GM21717 (cell line): ENCODE measurements around the gene DHX57.
"Not testable (repeated sequence)": the region's sequence is repeated elsewhere in the genome, so short reads cannot be mapped to it uniquely, and the experiment has no call there.

Source experiments
- ATAC-seq: cut with Tn5 transposase; IDR thresholded peaks from one replicate; pipeline ENCODE4 v1.9.1; 2021; ENCODE audit warnings: mild to moderate bottlenecking, moderate library complexity; ENCODE audit not compliant: unreplicated experiment

DHX57 gene

DNA sequence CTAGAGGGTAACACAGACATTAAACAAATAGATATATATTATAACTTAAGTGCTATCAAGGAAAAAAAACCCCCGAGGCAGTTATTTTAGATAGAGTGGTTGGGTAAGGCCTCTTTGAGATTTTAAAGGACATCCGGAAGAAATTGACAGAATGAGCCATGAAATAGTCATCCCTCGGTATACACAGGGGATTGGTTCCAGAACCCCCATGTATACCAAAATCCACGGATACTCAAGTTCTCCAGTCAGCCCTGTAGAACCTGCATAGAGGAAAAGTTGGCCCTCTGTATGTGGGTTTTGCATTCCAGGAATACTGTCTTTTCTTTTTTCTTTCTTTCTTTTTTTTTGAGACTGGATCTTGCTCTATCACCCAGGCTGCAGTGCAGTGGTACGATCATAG lies 2.0 kb downstream of the DHX57 start:
- no peak for ATAC-seq

GRCh38 chr2:38871432-38871831 lies 4.3 kb downstream of the DHX57 start:
- ATAC-seq, result no peak

DNA sequence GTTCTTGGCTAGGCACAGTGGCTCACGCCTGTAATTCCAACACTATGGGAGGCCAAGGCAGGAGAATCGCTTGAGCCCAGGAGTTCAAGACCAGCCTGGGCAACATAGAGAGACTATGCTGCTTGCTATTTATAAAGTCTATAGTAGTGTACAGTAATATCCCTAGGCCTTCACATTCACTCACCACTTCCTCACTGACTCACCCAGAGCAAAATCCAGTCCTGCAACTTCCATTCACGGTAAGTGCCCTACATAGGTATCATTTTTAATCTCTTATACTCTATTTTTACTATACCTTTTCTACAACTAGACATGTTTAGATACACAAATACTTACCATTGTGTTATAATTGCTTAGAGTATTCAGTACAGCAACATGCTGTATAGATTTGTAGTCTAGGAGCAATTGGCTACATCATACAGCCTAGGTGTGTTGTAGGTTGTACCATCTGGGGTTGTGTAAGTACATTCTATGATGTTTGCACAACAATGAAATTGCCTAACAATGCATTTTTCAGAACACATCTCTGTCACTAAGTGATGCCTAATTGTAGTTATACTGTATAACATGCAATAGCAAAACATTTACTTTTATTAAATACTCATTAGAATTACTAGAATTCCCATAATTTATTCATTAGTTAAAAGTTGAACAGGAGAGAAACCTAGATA lies 8.8 kb downstream of the DHX57 start:
- ATAC-seq, result no peak

GRCh38 chr2:38863061-38863695 lies 12.6 kb downstream of the DHX57 start:
- ATAC-seq, result peak; percentile 66

GRCh38 chr2:38862476-38862875 lies 13.3 kb downstream of the DHX57 start:
- no peak for ATAC-seq

DNA sequence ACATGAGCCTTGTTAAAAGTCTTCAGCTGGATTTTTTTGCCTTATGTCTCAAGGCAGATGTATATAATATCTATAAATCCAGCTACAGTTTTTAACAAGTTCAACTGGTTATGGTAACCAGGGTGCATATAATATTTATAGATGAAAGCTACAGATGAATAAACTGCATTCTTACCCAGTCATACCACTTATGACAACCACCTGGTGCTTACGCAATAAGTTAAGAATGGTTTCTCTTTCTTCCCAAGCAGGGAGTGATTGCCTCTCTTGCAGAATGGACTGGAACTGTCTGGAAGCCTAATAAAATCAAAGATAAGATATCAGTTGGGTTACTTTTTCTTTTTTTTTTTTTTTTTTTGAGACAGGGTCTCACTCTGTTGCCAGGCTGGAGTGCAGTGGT lies 19.6 kb downstream of the DHX57 start:
- ATAC-seq, result no peak

- peak; percentile 92 for ATAC-seq
These were observed 25.7 kb downstream of the DHX57 start for GRCh38 chr2:38850045-38850444.

DNA sequence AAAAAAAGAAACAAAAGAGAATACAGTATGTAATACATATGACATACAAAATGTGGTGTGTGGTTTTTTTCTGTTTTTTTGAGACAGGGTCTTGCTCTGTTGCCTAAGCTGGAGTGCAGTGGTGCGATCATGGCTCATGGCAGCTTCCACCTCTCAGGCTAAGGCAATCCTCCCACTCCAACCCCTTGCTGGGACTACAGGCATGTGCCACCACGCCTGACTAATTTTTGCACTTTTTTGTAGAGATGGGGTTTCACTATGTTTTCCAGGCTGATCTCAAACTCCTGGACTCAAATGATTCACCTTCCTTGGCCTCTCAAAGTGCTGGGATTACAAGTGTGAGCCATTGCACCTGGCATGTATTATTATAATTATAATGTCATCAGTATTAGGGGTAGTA lies 38.9 kb downstream of the DHX57 start:
- ATAC-seq, result peak; percentile 31

GRCh38 chr2:38835990-38836389 lies 39.7 kb downstream of the DHX57 start:
- ATAC-seq, result peak; percentile 95

- no peak for ATAC-seq
These were observed 40.6 kb downstream of the DHX57 start for GRCh38 chr2:38835015-38835601.

- ATAC-seq, result no peak
These were observed 45.1 kb downstream of the DHX57 start for GRCh38 chr2:38830526-38831159.

DNA sequence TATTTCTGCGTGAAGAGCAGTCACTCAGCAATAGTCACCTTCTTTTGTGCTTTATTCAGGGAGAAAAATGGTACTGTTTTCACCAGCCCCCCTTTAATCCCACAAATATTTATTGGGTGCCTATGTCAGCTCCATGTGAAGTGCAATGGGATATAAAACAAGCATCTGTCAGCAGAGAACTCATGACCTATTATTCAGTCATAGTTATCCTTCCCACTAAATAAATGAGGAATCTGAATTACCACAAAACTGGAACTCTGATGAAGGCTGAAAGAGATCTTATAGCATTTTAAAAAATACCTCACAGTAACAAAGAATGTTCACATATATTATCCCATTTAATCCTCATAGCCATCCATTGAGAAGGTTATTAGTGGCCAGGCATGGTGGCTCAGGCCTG lies 45.8 kb downstream of the DHX57 start:
- ATAC-seq, result no peak

- no peak for ATAC-seq
These were observed 47.3 kb downstream of the DHX57 start for GRCh38 chr2:38828460-38828859.

DNA sequence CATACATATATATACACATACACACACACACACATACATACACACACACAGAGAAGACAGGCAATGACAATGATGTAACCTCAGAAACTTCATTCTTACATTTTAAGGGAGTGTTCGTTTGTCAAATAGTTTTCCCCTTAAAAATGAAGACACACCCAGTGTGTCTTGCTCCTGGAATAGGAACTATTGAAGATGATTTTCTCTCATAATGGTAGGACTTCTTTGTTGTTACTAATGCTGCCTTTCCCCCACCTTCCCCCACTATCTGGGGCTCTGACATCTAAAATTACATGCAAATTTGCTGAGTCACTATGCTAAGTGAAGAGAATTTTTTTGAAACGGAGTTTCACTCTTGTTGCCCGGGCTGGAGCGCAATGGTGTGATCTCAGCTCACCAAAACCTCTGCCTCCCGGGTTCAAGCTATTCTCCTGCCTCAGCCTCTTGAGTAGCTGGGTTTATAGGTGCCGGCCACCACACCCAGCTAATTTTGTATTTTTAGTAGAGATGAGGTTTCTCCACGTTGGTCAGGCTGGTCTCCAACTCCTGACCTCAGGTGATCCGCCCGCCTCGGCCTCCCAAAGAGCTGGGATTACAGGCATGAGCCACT lies 48.1 kb downstream of the DHX57 start:
- not testable (repeated sequence) for ATAC-seq

DNA sequence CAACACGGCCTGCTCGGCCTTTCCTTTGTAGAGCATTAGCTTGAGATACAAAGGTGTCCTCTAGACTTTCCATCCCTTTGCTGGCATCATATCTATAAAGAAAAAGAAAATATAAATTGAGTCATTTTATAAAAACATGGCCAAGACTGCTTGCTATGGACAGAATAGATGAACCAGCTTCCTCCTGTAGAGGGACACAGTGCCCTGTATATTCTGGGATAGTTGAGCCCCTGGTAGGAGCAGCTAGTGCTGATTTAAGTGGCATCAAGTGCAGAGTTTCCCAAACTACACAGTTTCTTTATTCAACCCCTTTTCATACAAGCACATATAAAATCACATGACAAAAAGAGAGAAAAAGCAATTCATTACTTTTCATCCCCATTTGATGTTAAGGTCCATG lies 49.8 kb downstream of the DHX57 start:
- no peak for ATAC-seq

DNA sequence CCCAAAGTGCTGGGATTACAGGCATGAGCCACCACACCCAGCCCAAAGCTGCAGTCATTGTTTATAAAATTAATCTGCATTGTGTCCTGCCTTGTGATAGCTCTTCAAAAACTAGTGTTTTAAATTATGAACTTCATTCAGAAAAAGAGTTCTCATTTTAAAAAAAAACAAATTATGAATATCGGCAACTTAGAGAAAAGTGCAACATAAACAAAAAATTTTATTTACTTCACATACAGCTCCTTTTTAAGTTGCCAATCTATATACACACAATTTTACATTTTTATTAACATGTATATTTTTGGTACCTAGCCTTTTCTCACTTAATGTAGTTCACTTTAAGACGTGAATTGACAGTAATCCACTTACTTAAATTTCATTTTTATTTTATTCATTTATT lies 50.8 kb downstream of the DHX57 start:
- no peak for ATAC-seq

GRCh38 chr2:38823386-38823785 lies 52.3 kb downstream of the DHX57 start:
- no peak for ATAC-seq

DNA sequence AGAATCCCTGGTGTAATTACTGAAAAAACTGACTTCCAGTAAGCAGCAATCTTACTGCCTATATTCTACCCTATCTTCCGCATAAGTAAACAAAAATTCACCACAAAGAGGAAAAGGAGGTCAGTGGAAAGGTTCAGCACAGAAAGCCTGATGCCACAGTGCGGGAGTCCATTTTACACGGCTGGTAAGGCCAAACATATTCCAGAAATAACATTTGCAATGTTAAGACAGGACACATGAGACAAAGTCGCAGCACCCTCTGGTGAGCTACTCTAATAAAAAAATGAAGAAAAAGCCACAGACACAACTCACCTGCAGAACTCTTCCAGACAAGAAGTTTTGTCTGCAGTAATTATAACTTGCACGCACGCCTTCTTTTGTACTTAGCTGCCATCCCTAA lies 57.2 kb downstream of the DHX57 start:
- no peak for ATAC-seq

GRCh38 chr2:38815936-38816335 lies 59.8 kb downstream of the DHX57 start:
- ATAC-seq, result no peak

DNA sequence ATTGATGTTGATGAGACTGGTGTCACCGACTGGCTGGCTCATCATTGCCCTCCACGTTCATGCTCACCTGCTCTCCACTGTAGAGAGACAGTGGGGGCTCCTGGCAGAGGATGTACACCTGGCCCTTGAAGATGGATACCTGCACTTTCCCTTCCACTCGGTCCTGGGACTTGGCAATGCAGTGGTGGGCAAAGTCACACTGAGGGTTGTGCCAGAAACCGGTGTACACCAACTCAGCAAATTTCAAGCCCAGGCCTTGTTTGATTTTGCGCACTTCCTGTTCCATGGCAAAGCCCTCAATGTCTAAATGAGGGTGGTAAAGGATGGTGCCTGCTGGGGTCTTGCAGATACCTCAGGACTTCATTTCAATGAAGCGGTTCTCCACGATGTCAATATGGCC lies 65.2 kb downstream of the DHX57 start:
- no peak for ATAC-seq

GRCh38 chr2:38808677-38809076 lies 67.1 kb downstream of the DHX57 start:
- no peak for ATAC-seq

DNA sequence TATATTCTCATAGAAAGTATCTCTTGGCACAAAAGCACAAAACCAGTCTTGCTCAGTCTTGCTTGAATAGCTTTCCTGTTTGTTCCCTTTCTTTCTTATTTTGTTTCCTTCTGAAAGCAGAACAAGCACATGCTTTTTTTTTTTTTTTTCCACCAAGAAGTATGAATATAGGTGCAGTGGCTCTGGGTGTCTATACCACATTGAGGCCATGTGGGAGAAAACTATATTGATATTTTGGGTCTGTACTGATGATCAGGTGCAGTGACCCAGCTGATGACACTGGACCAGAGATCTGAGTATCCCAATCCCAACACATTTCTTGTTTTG lies 69.0 kb downstream of the DHX57 start:
- no peak for ATAC-seq
